ENCODE measurements around the gene EIF2B1.

GRCh38 chr12:123633379-123634141 lies at the start of gene EIF2B1, which contains the start of gene GTF2H3:
- TF ChIP-seq EZH2phosphoT487 (IDR thresholded peaks at IDR 0.05; ENCODE audit: borderline replicate concordance, low read length) (no peak), CTCF (conservative IDR thresholded peaks at IDR 0.05; ENCODE audit: low read depth, low read length) (no peak), EZH2 (IDR thresholded peaks at IDR 0.05; ENCODE audit: low read length, unreplicated experiment) (no peak)
